H9 (cell line): Measurements from ENCODE around the gene AGGF1. TPM values are rescaled to one million over a fixed set of nuclear protein-coding genes. Genes with fewer than 3 reads are reported as not detected.

ENCODE experiments used
- DNase-seq: peaks from one replicate; pipeline ENCODE4 v3.0.0-alpha.2; 2017
- H2AFZ ChIP-seq: one replicate; pipeline ENCODE4 v1.6.1; 2013; ENCODE audit warnings: mild to moderate bottlenecking, low read length, control low read depth, moderate library complexity
- H2AK5ac ChIP-seq: 2 replicates; pipeline ENCODE4 v1.6.1; 2013; ENCODE audit warnings: low read length, control low read depth, mixed read lengths; ENCODE audit not compliant: insufficient read length
- H2BK120ac ChIP-seq: one replicate; pipeline ENCODE4 v1.6.1; 2013; ENCODE audit warnings: low read depth, mild to moderate bottlenecking, low read length, control low read depth, inconsistent platforms; ENCODE audit not compliant: poor library complexity, severe bottlenecking
- H2BK12ac ChIP-seq: 2 replicates; pipeline ENCODE4 v1.6.1; 2013; ENCODE audit warnings: low read length, control low read depth, mixed read lengths, low read depth; ENCODE audit not compliant: insufficient read length
- H2BK15ac ChIP-seq: 2 replicates; pipeline ENCODE4 v1.6.1; 2013; ENCODE audit warnings: low read depth, low read length, control low read depth
- H2BK20ac ChIP-seq: one replicate; pipeline ENCODE4 v1.6.1; 2013; ENCODE audit warnings: low read depth, mild to moderate bottlenecking, low read length, control low read depth, inconsistent platforms; ENCODE audit not compliant: poor library complexity, severe bottlenecking
- H2BK5ac ChIP-seq: 2 replicates; pipeline ENCODE4 v1.6.1; 2013; ENCODE audit warnings: low read length, control low read depth, mixed read lengths; ENCODE audit not compliant: insufficient read length
- H3K14ac ChIP-seq: 2 replicates; pipeline ENCODE4 v1.6.1; 2013; ENCODE audit warnings: low read length, control low read depth; ENCODE audit not compliant: insufficient read depth
- H3K18ac ChIP-seq: 2 replicates; pipeline ENCODE4 v1.6.1; 2013; ENCODE audit warnings: low read depth, mild to moderate bottlenecking, mixed read lengths, low read length, control low read depth; ENCODE audit not compliant: insufficient read length
- H3K23ac ChIP-seq: 2 replicates; pipeline ENCODE4 v1.6.1; 2013; ENCODE audit warnings: low read length, control low read depth, mixed read lengths, low read depth; ENCODE audit not compliant: insufficient read length
- H3K23me2 ChIP-seq: 2 replicates; pipeline ENCODE4 v1.6.1; 2013; ENCODE audit warnings: low read depth, mild to moderate bottlenecking, mixed read lengths, low read length, control low read depth; ENCODE audit not compliant: insufficient read length, poor library complexity, severe bottlenecking
- H3K27ac ChIP-seq: 2 replicates; pipeline ENCODE4 v1.5.1; 2013; ENCODE audit warnings: low read length, control low read depth, mixed read lengths, low read depth; ENCODE audit not compliant: insufficient read length
- H3K27me3 ChIP-seq: 2 replicates; pipeline ENCODE4 v1.6.1; 2013; ENCODE audit warnings: low read length, control low read depth, inconsistent platforms; ENCODE audit not compliant: insufficient read depth
- H3K4ac ChIP-seq: 2 replicates; pipeline ENCODE4 v1.6.1; 2013; ENCODE audit warnings: low read depth, mild to moderate bottlenecking, control low read depth, inconsistent platforms, low read length, moderate library complexity
- H3K4me1 ChIP-seq: 2 replicates; pipeline ENCODE4 v1.6.1; 2013; ENCODE audit warnings: low read length, control low read depth, inconsistent platforms; ENCODE audit not compliant: insufficient read depth
- H3K4me2 ChIP-seq: 2 replicates; pipeline ENCODE4 v1.6.1; 2013; ENCODE audit warnings: low read length, control low read depth, mixed read lengths; ENCODE audit not compliant: insufficient read length, insufficient read depth
- H3K56ac ChIP-seq: 2 replicates; pipeline ENCODE4 v1.6.1; 2013; ENCODE audit warnings: low read depth, mild to moderate bottlenecking, mixed read lengths, low read length, control low read depth; ENCODE audit not compliant: insufficient read length
- H3K79me1 ChIP-seq: 2 replicates; pipeline ENCODE4 v1.6.1; 2013; ENCODE audit warnings: low read depth, mild to moderate bottlenecking, moderate library complexity, low read length, control low read depth, inconsistent platforms; ENCODE audit not compliant: insufficient read depth, poor library complexity, severe bottlenecking
- H3K79me2 ChIP-seq: 2 replicates; pipeline ENCODE4 v1.6.1; 2013; ENCODE audit warnings: low read length, control low read depth, inconsistent platforms; ENCODE audit not compliant: insufficient read depth
- H3K9ac ChIP-seq: 2 replicates; pipeline ENCODE4 v1.6.1; 2013; ENCODE audit warnings: low read length, control low read depth, mixed read lengths; ENCODE audit not compliant: insufficient read length; ENCODE audit errors: extremely low read depth
- H3K9me3 ChIP-seq: one replicate; pipeline ENCODE4 v1.6.1; 2013; ENCODE audit warnings: low read depth, low read length, inconsistent platforms; ENCODE audit not compliant: control insufficient read depth
- H3T11ph ChIP-seq: one replicate; pipeline ENCODE4 v1.6.1; 2013; ENCODE audit warnings: mild to moderate bottlenecking, low read length, control low read depth, inconsistent platforms
- H4K20me1 ChIP-seq: one replicate; pipeline ENCODE4 v1.6.1; 2013; ENCODE audit not compliant: control insufficient read depth, insufficient read length, insufficient read depth
- H4K5ac ChIP-seq: 2 replicates; pipeline ENCODE4 v1.6.1; 2013; ENCODE audit warnings: low read depth, mild to moderate bottlenecking, mixed read lengths, low read length, control low read depth; ENCODE audit not compliant: insufficient read length
- H4K8ac ChIP-seq: replicated peaks from 2 replicates; pipeline ENCODE4 v1.6.1; 2013; ENCODE audit warnings: low read length, control low read depth, mixed read lengths, low read depth; ENCODE audit not compliant: insufficient read length
- H4K91ac ChIP-seq: 2 replicates; pipeline ENCODE4 v1.6.1; 2013; ENCODE audit warnings: low read depth, mild to moderate bottlenecking, moderate library complexity, mixed read lengths, low read length, control low read depth; ENCODE audit not compliant: insufficient read length
- H3K27ac Mint-ChIP-seq, 3 experiments: 2 replicates in 2 of 3; 3 replicates in 1 of 3; pipeline ENCODE4 v1.8.0; 2020 to 2021; ENCODE audit warnings: mixed read lengths in 3 of 3, mild to moderate bottlenecking in 1 of 3, moderate library complexity in 1 of 3
- H3K27me3 Mint-ChIP-seq: 2 replicates; pipeline ENCODE4 v1.8.0; 2021; ENCODE audit warnings: low read depth, mild to moderate bottlenecking, moderate library complexity, mixed read lengths
- H3K36me3 Mint-ChIP-seq, 3 experiments: 2 replicates in 2 of 3; 3 replicates in 1 of 3; pipeline ENCODE4 v1.8.0; 2020 to 2021; ENCODE audit warnings: low read depth in 3 of 3, mixed read lengths in 3 of 3; ENCODE audit not compliant: insufficient read depth in 1 of 3
- H3K4me1 Mint-ChIP-seq, 2 experiments: 2 replicates each; pipeline ENCODE4 v1.8.0; 2020; ENCODE audit warnings: mixed read lengths in 2 of 2
- H3K4me3 Mint-ChIP-seq, 2 experiments: 2 replicates in 1 of 2; 3 replicates in 1 of 2; pipeline ENCODE4 v1.8.0; 2020 to 2021; ENCODE audit warnings: mild to moderate bottlenecking in 2 of 2, mixed read lengths in 2 of 2, moderate library complexity in 1 of 2
- H3K9me3 Mint-ChIP-seq, 2 experiments: 2 replicates in 1 of 2; 3 replicates in 1 of 2; pipeline ENCODE4 v1.8.0; 2020; ENCODE audit warnings: mild to moderate bottlenecking in 2 of 2, mixed read lengths in 2 of 2, moderate library complexity in 1 of 2
- WGBS: extraction: QIAGEN DNeasy Blood & Tissue Kit; methylation state at CpG from one replicate; pipeline ENCODE4 v1.1.7; 2013; ENCODE audit warnings: missing lambda C conversion rate, low lambda C conversion rate, mixed read lengths; ENCODE audit not compliant: insufficient read length; ENCODE audit errors: extremely low coverage; 5-methylcytosine and 5-hydroxymethylcytosine counted together
- total RNA-seq: library from RNA; stranded (reverse); gene quantifications from 2 replicates; pipeline ENCODE4 v1.2.1, GENCODE V29; 2021
- TF ChIP-seq, protein P1 (sequence below): fragments of 200-600 bp; sonication (generic); conservative IDR thresholded peaks from 3 replicates; pipeline ENCODE4 v1.8.0; 2021; ENCODE audit warnings: antibody characterized with exemption, mild to moderate bottlenecking

AGGF1 gene
- total RNA-seq, 1 experiment from 2014 or later = 13.6 TPM

DNA sequence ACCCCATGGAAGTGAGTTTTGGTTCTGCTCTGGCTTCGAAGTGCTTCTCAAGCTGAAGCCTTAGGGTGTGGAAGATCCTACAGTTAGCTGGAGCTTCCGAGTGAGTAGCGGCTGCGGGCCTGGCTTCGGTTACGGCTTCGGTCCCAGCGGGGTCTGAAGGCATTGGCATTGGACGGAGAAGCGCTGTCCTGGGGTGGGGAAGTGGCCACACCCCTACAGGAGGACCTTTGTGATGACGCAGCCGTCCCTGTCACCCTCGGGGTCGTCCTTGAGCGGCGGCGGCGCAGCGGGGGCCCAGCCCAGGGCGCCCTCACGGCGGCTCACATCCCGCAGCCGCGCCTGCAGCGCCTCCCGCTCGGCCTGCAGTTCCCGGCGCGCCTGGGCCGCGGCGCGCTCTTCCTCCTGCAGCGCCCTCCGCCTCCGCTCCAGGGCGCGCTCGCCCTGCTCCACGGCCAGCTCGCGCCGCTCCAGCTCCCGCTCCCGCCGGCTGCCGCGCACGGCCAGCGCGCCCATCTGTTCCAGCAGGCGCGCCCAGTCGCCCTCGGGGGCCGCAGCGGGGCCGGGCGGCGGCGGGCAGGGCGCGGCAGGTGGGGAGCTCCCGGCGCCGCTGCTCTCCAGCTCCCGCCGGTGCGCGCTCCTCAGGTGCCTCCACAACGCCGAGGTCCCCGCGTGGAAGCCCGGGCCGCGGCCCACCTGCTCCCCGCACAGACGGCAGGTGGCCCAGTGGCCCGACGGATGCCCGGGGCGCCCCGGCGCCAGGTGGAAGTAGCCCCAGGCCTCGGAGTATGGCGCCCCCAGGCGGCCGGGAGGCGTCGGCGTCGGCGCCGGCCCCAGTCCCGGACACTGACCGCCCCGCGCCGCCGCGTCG lies 47.0 kb downstream of the AGGF1 start:
- peaks cover 7% of the 10 kb centered on the region for H3K27me3 Mint-ChIP-seq
- Histone ChIP-seq H4K20me1 (no peaks in the 10 kb centered on the region), H3K56ac (no peak overlapping the region), H3K79me2 (no peaks in the 10 kb centered on the region), H3K27ac (no peak overlapping the region), H2BK120ac (no peak overlapping the region), H2BK20ac (no peak overlapping the region), H3K27me3 (no peaks in the 10 kb centered on the region), H3T11ph (no peak overlapping the region), H3K23ac (no peak overlapping the region), H2AFZ (no peak overlapping the region), H2BK5ac (no peak overlapping the region), H3K23me2 (no peaks in the 10 kb centered on the region), H3K79me1 (no peaks in the 10 kb centered on the region), H4K91ac (no peak overlapping the region), H3K18ac (no peak overlapping the region), H3K4me1 (no peaks in the 10 kb centered on the region), H2BK12ac (no peak overlapping the region), H3K4me2 (peak overlapping the region; percentile 28), H4K8ac (no peak overlapping the region), H3K4ac (no peak overlapping the region), H3K9me3 (no peaks in the 10 kb centered on the region), H3K9ac (no peak overlapping the region), H4K5ac (no peak overlapping the region), H2BK15ac (no peak overlapping the region), H2AK5ac (no peak overlapping the region), H3K14ac (no peak overlapping the region)
- H3K27ac Mint-ChIP-seq = no peak overlapping the region
- peak; percentile 83 for DNase-seq
- H3K4me1 Mint-ChIP-seq = peaks cover 8 to 9% of the 10 kb centered on the region in 2 experiments; a peak in 3 of 4 replicates
- TF ChIP-seq, protein P1, sequence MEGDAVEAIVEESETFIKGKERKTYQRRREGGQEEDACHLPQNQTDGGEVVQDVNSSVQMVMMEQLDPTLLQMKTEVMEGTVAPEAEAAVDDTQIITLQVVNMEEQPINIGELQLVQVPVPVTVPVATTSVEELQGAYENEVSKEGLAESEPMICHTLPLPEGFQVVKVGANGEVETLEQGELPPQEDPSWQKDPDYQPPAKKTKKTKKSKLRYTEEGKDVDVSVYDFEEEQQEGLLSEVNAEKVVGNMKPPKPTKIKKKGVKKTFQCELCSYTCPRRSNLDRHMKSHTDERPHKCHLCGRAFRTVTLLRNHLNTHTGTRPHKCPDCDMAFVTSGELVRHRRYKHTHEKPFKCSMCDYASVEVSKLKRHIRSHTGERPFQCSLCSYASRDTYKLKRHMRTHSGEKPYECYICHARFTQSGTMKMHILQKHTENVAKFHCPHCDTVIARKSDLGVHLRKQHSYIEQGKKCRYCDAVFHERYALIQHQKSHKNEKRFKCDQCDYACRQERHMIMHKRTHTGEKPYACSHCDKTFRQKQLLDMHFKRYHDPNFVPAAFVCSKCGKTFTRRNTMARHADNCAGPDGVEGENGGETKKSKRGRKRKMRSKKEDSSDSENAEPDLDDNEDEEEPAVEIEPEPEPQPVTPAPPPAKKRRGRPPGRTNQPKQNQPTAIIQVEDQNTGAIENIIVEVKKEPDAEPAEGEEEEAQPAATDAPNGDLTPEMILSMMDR = peak; percentile 92
- WGBS = no CpG with 5 or more reads among the region's 105 CpGs
- peaks cover under 1 to 3% (median 2%) of the 10 kb centered on the region in 3 experiments; a peak in 3 of 7 replicates for H3K36me3 Mint-ChIP-seq
- H3K9me3 Mint-ChIP-seq = no peaks in the 10 kb centered on the region
- peak overlapping the region; percentile 66 to 78 for H3K4me3 Mint-ChIP-seq
